Loucy (cell line): ENCODE results near the gene NHEJ1.

ENCODE experiments used
- H2AFZ ChIP-seq: fragments of 200-600 bp; sonication (generic); 2 replicates; pipeline ENCODE4 v1.6.0; 2016; ENCODE audit warnings: antibody characterized with exemption, mild to moderate bottlenecking, low read length, moderate library complexity
- H3F3A ChIP-seq: fragments of 200-600 bp; 2 replicates; pipeline ENCODE4 v1.6.0; 2016; ENCODE audit warnings: antibody characterized with exemption, low read depth, mild to moderate bottlenecking
- H3K27me3 ChIP-seq: fragments of 200-600 bp; sonication (generic); 2 replicates; pipeline ENCODE4 v1.6.1; 2014; ENCODE audit warnings: low read length, mild to moderate bottlenecking; ENCODE audit not compliant: insufficient read depth, poor library complexity, severe bottlenecking
- H3K36me3 ChIP-seq: fragments of 200-600 bp; sonication (generic); 2 replicates; pipeline ENCODE4 v1.6.1; 2016; ENCODE audit warnings: low read length; ENCODE audit not compliant: insufficient read depth
- H3K4me1 ChIP-seq: fragments of 200-600 bp; sonication (generic); 2 replicates; pipeline ENCODE4 v1.5.1; 2014; ENCODE audit warnings: low read length, mild to moderate bottlenecking; ENCODE audit not compliant: insufficient read depth, poor library complexity, severe bottlenecking
- H3K4me2 ChIP-seq: fragments of 200-600 bp; sonication (generic); 2 replicates; pipeline ENCODE4 v1.6.0; 2014; ENCODE audit warnings: antibody characterized with exemption, low read length, low read depth, mild to moderate bottlenecking; ENCODE audit not compliant: poor library complexity, severe bottlenecking
- H3K4me3 ChIP-seq: fragments of 200-600 bp; sonication (generic); 2 replicates; pipeline ENCODE4 v1.5.1; 2014; ENCODE audit warnings: low read length, mild to moderate bottlenecking, mixed read lengths; ENCODE audit not compliant: poor library complexity, severe bottlenecking
- H3K79me2 ChIP-seq: fragments of 200-600 bp; sonication (generic); 2 replicates; pipeline ENCODE4 v1.6.1; 2014; ENCODE audit warnings: low read length; ENCODE audit not compliant: insufficient read depth
- H3K9ac ChIP-seq: fragments of 200-600 bp; sonication (generic); 2 replicates; pipeline ENCODE4 v1.6.0; 2014; ENCODE audit warnings: mild to moderate bottlenecking, low read depth, low read length, moderate library complexity; ENCODE audit not compliant: poor library complexity, severe bottlenecking
- H3K9me2 ChIP-seq: fragments of 200-600 bp; sonication (generic); replicated peaks from 2 replicates; pipeline ENCODE4 v1.6.1; 2016; ENCODE audit warnings: low read depth, low read length, mixed read lengths
- H3K9me3 ChIP-seq: fragments of 200-600 bp; sonication (generic); 2 replicates; pipeline ENCODE4 v1.6.1; 2014; ENCODE audit warnings: mild to moderate bottlenecking, antibody characterized with exemption, low read length, low read depth; ENCODE audit not compliant: insufficient read depth
- H4K20me1 ChIP-seq: fragments of 200-600 bp; sonication (generic); 2 replicates; pipeline ENCODE4 v1.6.0; 2014; ENCODE audit warnings: antibody characterized with exemption, low read length, mild to moderate bottlenecking; ENCODE audit not compliant: insufficient read depth, poor library complexity, severe bottlenecking
- CTCF ChIP-seq: fragments of 200-600 bp; sonication (generic); conservative IDR thresholded peaks from 2 replicates; pipeline ENCODE4 v1.5.1; 2014; ENCODE audit warnings: mild to moderate bottlenecking, antibody characterized with exemption, low read length
- EZH2phosphoT487 ChIP-seq: fragments of 200-600 bp; IDR thresholded peaks from 2 replicates; pipeline ENCODE4 v1.6.1; 2018; ENCODE audit warnings: antibody characterized with exemption, mild to moderate bottlenecking, moderate library complexity, borderline replicate concordance

The NHEJ1 gene

GRCh38 chr2:219169930-219170654 is 9.5 kb upstream of the NHEJ1 start, which contains the start of gene SLC23A3:
Gene SLC23A3 (minus strand): TSS chr2:219170029. CDS start chr2:219169984, 45 bp downstream.
- H3K9ac ChIP-seq, result no peak within 1 kb of the TSS
- H2AFZ ChIP-seq, result no peak within 1 kb of the TSS

GRCh38 chr2:219168932-219169331 is 8.3 kb upstream of the NHEJ1 start:
- Histone ChIP-seq H3K9me3 (no peaks in the 10 kb centered on the region), H2AFZ (no peak overlapping the region), H3K79me2 (peaks cover 1% of the 10 kb centered on the region; the same call in 1 of the 2 replicates), H3K4me3 (no peak overlapping the region), H3K9ac (no peak overlapping the region), H3F3A (no peaks in the 10 kb centered on the region), H4K20me1 (peaks cover 2% of the 10 kb centered on the region), H3K27me3 (no peaks in the 10 kb centered on the region), H3K4me2 (no peak overlapping the region), H3K36me3 (peaks cover 1% of the 10 kb centered on the region; the same call in 1 of the 2 replicates), H3K4me1 (no peaks in the 10 kb centered on the region), H3K9me2 (no peaks in the 10 kb centered on the region)
- no peak for TF ChIP-seq EZH2phosphoT487
- TF ChIP-seq CTCF, result no peak

More at GRCh38 chr2:219169930-219170654, 9.5 kb upstream of the NHEJ1 start, which contains the start of gene SLC23A3:
- no peak within 1 kb of the TSS for H3K4me3 ChIP-seq
- no peaks in the 10 kb centered on the region for H3F3A ChIP-seq
- peaks cover 6% of the 10 kb centered on the region for H3K4me1 ChIP-seq
- H3K4me2 ChIP-seq, result no peak within 1 kb of the TSS
- peaks cover 5% of the 10 kb centered on the region for H4K20me1 ChIP-seq
- no peaks in the 10 kb centered on the region for H3K27me3 ChIP-seq
- H3K9me2 ChIP-seq, result no peaks in the 10 kb centered on the region
- H3K36me3 ChIP-seq, result peaks cover 3% of the 10 kb centered on the region; the same call in 1 of the 2 replicates
- peaks cover 13% of the 10 kb centered on the region; the same call in 1 of the 2 replicates for H3K79me2 ChIP-seq
- H3K9me3 ChIP-seq, result no peaks in the 10 kb centered on the region
- TF ChIP-seq CTCF (no peak), EZH2phosphoT487 (no peak)

GRCh38 chr2:219168526-219168925 is 7.9 kb upstream of the NHEJ1 start:
- Histone ChIP-seq H3K9ac (no peak overlapping the region), H3K36me3 (no peaks in the 10 kb centered on the region; the same call in 1 of the 2 replicates), H3K4me1 (no peaks in the 10 kb centered on the region), H4K20me1 (no peaks in the 10 kb centered on the region), H3F3A (no peaks in the 10 kb centered on the region), H3K4me3 (no peak overlapping the region), H3K4me2 (no peak overlapping the region), H3K9me3 (no peaks in the 10 kb centered on the region), H3K27me3 (no peaks in the 10 kb centered on the region), H3K9me2 (no peaks in the 10 kb centered on the region), H3K79me2 (no peaks in the 10 kb centered on the region; the same call in 1 of the 2 replicates), H2AFZ (no peak overlapping the region)
- TF ChIP-seq CTCF (no peak), EZH2phosphoT487 (no peak)
